Panc1 (cell line): ENCODE measurements around the gene PPP3R1.

Experiments
- POLR2AphosphoS5 ChIP-seq: IDR thresholded peaks from 2 replicates; pipeline ENCODE4 v1.6.1; 2012; ENCODE audit warnings: mild to moderate bottlenecking, low read depth, low read length, moderate library complexity
- TCF7L2 ChIP-seq: IDR thresholded peaks from 2 replicates; pipeline ENCODE4 v1.6.1; 2011; ENCODE audit warnings: mild to moderate bottlenecking, low read depth, low read length, inconsistent platforms
- TF ChIP-seq, protein P1 (sequence below): fragments of 450-650 bp; IDR thresholded peaks from 2 replicates; pipeline ENCODE4 v1.5.1; 2017; ENCODE audit warnings: mild to moderate bottlenecking

DNA sequence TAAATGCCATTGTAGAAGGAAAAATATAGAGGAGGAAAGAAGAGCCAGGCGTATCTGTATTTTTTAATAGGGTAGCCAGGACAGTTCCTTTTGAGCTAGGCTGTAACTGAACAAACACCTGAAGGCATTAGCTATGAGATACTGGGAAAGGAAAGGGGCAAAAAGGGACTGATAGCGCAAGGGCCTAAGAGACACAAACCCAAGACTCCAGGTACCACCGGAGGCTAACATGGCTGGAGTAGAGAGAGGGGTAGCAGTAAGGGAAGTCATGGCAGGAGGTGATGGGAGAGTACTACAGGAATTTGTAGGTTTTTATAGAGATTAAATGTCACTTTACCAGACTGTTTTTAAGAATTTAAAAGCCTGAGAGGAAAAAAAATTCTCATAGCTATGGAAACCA, 73.9 kb downstream of the PPP3R1 start:
- no peak for TF ChIP-seq POLR2AphosphoS5
- TF ChIP-seq, protein P1, sequence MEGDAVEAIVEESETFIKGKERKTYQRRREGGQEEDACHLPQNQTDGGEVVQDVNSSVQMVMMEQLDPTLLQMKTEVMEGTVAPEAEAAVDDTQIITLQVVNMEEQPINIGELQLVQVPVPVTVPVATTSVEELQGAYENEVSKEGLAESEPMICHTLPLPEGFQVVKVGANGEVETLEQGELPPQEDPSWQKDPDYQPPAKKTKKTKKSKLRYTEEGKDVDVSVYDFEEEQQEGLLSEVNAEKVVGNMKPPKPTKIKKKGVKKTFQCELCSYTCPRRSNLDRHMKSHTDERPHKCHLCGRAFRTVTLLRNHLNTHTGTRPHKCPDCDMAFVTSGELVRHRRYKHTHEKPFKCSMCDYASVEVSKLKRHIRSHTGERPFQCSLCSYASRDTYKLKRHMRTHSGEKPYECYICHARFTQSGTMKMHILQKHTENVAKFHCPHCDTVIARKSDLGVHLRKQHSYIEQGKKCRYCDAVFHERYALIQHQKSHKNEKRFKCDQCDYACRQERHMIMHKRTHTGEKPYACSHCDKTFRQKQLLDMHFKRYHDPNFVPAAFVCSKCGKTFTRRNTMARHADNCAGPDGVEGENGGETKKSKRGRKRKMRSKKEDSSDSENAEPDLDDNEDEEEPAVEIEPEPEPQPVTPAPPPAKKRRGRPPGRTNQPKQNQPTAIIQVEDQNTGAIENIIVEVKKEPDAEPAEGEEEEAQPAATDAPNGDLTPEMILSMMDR = no peak
- TF ChIP-seq TCF7L2 = no peak
